Colonic mucosa (tissue), 4 donors: Measurements from ENCODE around the gene SLC6A6. TPM values are rescaled to one million over a fixed set of nuclear protein-coding genes. Genes with fewer than 3 reads are reported as not detected.

Experiments used
- DNase-seq: peaks from one replicate; pipeline ENCODE4 v3.0.0-alpha.2; 2020
- H3K27ac ChIP-seq: fragments of 200-600 bp; one replicate; pipeline ENCODE4 v1.8.0; 2021
- H3K27me3 ChIP-seq: fragments of 200-600 bp; one replicate; pipeline ENCODE4 v1.8.0; 2021
- H3K36me3 ChIP-seq: fragments of 200-600 bp; one replicate; pipeline ENCODE4 v1.8.0; 2021
- H3K4me1 ChIP-seq: fragments of 200-600 bp; one replicate; pipeline ENCODE4 v1.8.0; 2021; ENCODE audit warnings: mild to moderate bottlenecking
- H3K4me3 ChIP-seq: fragments of 200-600 bp; one replicate; pipeline ENCODE4 v1.8.0; 2021
- H3K9ac ChIP-seq, 2 donors: one replicate each; pipeline ENCODE4 v1.7.0; 2013; ENCODE audit warnings: control low read depth in 2 of 2, low read depth in 2 of 2, low read length in 2 of 2
- H3K9me3 ChIP-seq: fragments of 200-600 bp; one replicate; pipeline ENCODE4 v1.8.0; 2021
- intact Hi-C: fragments of 100-400 bp; cut with DNase I; formaldehyde crosslinking; loops from one replicate; pipeline ENCODE4 v1.14.1; 2022
- total RNA-seq, 2 donors: library from RNA; stranded (reverse); fragmentation: NEBNext Ultra II Directional in 1 of 2; extraction: Animal tissue kit (Norgen Biotek cat#: 25700) in 1 of 2; gene quantifications; one replicate each; pipeline ENCODE4 v1.2.1, GENCODE V29; 2021
- TF ChIP-seq, protein P1 (sequence below): fragments of 200-600 bp; IDR thresholded peaks from one replicate; pipeline ENCODE4 v1.8.0; 2022; ENCODE audit warnings: antibody characterized with exemption, mild to moderate bottlenecking
- donor health status: healthy.
- donor health status: DM: no; HTN: no; CAD: no.
- donor health status: DM: no; HTN: no; CAD: no.

Gene SLC6A6
- total RNA-seq, 2 donors from 2014 or later, result 7.2 to 13.0 TPM

DNA sequence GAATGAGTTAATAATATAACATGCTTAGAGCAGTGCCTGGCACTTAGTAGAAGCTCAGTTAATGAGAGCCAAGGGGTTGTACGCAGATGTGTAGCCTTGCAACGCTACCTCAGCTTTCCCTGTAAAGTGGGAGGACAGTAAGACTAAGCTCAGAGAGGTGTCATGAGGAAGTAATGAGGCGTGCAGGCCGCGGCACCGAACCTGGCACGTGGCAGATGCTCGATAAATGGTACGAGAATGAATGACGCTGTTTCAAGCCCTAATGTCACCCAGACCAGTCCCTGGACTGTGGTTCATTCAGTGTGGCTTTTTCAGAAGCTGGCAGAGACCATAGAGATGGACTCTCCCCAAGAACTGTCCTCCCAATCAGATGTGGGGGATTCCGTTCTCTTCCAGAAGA is 116.5 kb downstream of the SLC6A6 start:
- DNase-seq, result no peak
- H3K27me3 ChIP-seq, result no peaks in the 10 kb centered on the region
- no peaks in the 10 kb centered on the region for H3K4me1 ChIP-seq
- H3K9me3 ChIP-seq, result no peaks in the 10 kb centered on the region
- no peak overlapping the region for H3K27ac ChIP-seq
- intact Hi-C loops, result loop anchor here (10.0 kb wide), 1 partner anchor 266 kb away; no protein-coding TSS in a partner anchor
- TF ChIP-seq, protein P1, sequence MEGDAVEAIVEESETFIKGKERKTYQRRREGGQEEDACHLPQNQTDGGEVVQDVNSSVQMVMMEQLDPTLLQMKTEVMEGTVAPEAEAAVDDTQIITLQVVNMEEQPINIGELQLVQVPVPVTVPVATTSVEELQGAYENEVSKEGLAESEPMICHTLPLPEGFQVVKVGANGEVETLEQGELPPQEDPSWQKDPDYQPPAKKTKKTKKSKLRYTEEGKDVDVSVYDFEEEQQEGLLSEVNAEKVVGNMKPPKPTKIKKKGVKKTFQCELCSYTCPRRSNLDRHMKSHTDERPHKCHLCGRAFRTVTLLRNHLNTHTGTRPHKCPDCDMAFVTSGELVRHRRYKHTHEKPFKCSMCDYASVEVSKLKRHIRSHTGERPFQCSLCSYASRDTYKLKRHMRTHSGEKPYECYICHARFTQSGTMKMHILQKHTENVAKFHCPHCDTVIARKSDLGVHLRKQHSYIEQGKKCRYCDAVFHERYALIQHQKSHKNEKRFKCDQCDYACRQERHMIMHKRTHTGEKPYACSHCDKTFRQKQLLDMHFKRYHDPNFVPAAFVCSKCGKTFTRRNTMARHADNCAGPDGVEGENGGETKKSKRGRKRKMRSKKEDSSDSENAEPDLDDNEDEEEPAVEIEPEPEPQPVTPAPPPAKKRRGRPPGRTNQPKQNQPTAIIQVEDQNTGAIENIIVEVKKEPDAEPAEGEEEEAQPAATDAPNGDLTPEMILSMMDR, result no peak
- H3K9ac ChIP-seq, result no peak overlapping the region
- no peak overlapping the region for H3K4me3 ChIP-seq
- no peaks in the 10 kb centered on the region for H3K36me3 ChIP-seq

DNA sequence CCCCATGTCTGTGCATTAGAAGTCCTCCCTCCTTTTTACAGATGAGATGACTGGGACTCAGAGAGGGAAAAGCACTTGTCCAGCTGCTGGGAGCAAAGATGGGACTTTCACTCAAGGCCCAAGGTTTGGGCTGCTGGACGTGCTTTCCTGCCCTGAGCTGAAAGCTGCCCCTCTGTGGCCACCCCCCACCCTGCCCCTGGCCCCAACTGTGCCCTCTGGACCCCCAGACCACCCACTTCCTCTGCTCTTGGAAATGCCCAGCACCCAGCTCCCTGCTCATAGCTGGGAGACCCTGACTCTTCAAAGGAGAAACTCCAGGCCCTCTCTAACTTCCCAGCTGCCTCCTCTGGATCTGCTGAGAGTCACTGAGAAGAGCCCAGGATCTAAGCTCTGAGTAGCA is 117.0 kb downstream of the SLC6A6 start:
- Histone ChIP-seq H3K27me3 (no peaks in the 10 kb centered on the region), H3K9ac (no peak overlapping the region), H3K36me3 (no peaks in the 10 kb centered on the region), H3K27ac (no peak overlapping the region), H3K9me3 (no peaks in the 10 kb centered on the region), H3K4me1 (no peaks in the 10 kb centered on the region), H3K4me3 (no peak overlapping the region)
- no peak for DNase-seq
- TF ChIP-seq, protein P1, result no peak
- intact Hi-C loops, result loop anchor here (10.0 kb wide), 1 partner anchor 265 kb away; no protein-coding TSS in a partner anchor

DNA sequence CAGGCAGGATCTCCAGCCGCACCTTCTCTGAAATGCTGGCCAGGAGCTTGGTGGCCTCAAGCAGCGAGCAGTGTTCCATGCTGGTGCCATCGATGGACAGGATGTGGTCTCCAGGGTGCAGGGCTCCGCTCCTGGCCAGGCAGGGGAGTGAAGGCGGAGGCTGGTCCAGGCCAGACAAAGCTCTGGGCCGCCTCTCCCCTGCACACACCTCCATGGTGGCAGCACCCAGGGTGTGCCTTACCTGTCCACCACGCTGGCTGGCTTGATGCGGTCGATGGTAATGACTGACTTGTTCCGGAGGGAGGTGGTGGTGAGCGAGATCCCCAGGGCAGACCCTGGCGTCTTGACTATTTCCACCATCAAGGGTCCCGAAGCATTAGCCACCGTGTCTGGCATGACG is 117.7 kb downstream of the SLC6A6 start:
- Histone ChIP-seq H3K27me3 (no peaks in the 10 kb centered on the region), H3K4me1 (no peaks in the 10 kb centered on the region), H3K9ac (no peak overlapping the region), H3K9me3 (no peaks in the 10 kb centered on the region), H3K27ac (no peak overlapping the region), H3K36me3 (no peaks in the 10 kb centered on the region), H3K4me3 (no peak overlapping the region)
- TF ChIP-seq, protein P1, result no peak
- DNase-seq, result no peak
- intact Hi-C loops, result no loop called here

DNA sequence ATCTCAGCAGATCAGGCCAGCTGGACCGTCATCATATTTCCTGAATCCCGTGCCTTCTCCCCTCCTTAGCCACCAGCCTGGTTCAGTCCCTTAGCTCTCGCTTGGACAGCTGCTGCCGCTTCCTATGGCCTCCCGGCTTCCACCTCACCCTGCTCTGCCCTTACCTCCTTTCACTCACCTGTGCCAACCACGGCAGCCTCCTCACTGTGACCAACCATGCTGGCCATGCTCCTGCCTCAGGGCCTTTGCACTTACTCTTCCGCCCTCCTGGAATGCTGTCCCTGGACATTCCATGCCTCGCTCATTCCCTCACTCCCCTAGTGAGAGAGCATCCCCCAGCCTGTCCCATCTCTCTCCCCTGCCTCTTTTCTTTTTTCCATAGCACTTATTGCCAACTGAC is 118.6 kb downstream of the SLC6A6 start:
- Histone ChIP-seq H3K36me3 (no peaks in the 10 kb centered on the region), H3K9me3 (no peaks in the 10 kb centered on the region), H3K4me1 (no peaks in the 10 kb centered on the region), H3K27ac (no peak overlapping the region), H3K9ac (no peak overlapping the region), H3K27me3 (no peaks in the 10 kb centered on the region), H3K4me3 (no peak overlapping the region)
- TF ChIP-seq, protein P1, result no peak
- DNase-seq, result no peak
- intact Hi-C loops, result no loop called here

DNA sequence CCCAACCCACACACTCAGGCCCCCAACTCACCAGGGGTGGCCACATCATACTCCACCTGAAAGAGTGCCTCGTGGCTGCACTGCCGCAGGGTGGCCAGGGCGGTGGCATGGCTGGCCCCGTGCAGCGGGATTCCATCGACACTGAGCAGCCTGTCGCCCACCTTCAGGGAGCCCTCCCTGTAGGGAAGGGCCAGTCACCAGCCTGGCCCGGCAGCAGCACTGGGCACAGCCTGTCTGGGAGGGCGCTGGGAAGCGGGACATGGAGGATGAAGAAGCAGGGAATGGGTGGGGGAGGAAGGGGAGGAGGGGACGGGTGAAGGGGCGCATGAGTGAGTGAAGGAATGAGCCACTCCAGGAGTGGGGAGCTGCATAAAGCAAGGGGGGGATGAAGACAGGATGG is 119.2 kb downstream of the SLC6A6 start:
- no peaks in the 10 kb centered on the region for H3K36me3 ChIP-seq
- intact Hi-C loops, result no loop called here
- H3K9ac ChIP-seq, result no peak overlapping the region
- no peaks in the 10 kb centered on the region for H3K4me1 ChIP-seq
- no peak overlapping the region for H3K4me3 ChIP-seq
- no peaks in the 10 kb centered on the region for H3K9me3 ChIP-seq
- TF ChIP-seq, protein P1, result no peak
- no peak for DNase-seq
- no peaks in the 10 kb centered on the region for H3K27me3 ChIP-seq
- H3K27ac ChIP-seq, result no peak overlapping the region
